OCI-LY1 (cell line): ENCODE results near the gene IL26.

Source experiments
- H2AFZ ChIP-seq: fragments of 200-600 bp; sonication (generic), shearing (Covaris generic); 2 replicates; pipeline ENCODE4 v1.6.0; 2014; ENCODE audit warnings: antibody characterized with exemption, mild to moderate bottlenecking, low read length
- H3F3A ChIP-seq: fragments of 200-600 bp; sonication (generic), shearing (Covaris generic); 2 replicates; pipeline ENCODE4 v1.6.0; 2014; ENCODE audit warnings: mild to moderate bottlenecking, antibody characterized with exemption, low read length, moderate library complexity; ENCODE audit not compliant: insufficient read depth
- H3K27ac ChIP-seq: fragments of 200-600 bp; sonication (generic); 2 replicates; pipeline ENCODE4 v1.5.1; 2014; ENCODE audit warnings: low read length, mixed run types, mild to moderate bottlenecking, low read depth; ENCODE audit not compliant: poor library complexity, severe bottlenecking
- H3K27me3 ChIP-seq: fragments of 200-600 bp; sonication (generic); 2 replicates; pipeline ENCODE4 v1.6.0; 2014; ENCODE audit warnings: antibody characterized with exemption, mild to moderate bottlenecking, low read length, moderate library complexity; ENCODE audit not compliant: insufficient read depth
- H3K36me3 ChIP-seq: fragments of 200-600 bp; sonication (generic); 2 replicates; pipeline ENCODE4 v1.6.1; 2014; ENCODE audit warnings: mild to moderate bottlenecking, antibody characterized with exemption, low read length, moderate library complexity, mixed read lengths; ENCODE audit not compliant: insufficient read depth
- H3K4me1 ChIP-seq: fragments of 200-600 bp; sonication (generic); 2 replicates; pipeline ENCODE4 v1.5.1; 2014; ENCODE audit warnings: mild to moderate bottlenecking, low read length, moderate library complexity; ENCODE audit not compliant: insufficient read depth, severe bottlenecking
- H3K4me2 ChIP-seq: fragments of 200-600 bp; sonication (generic), shearing (Covaris generic); 2 replicates; pipeline ENCODE4 v1.6.1; 2014; ENCODE audit warnings: low read length
- H3K4me3 ChIP-seq: fragments of 200-600 bp; sonication (generic); 2 replicates; pipeline ENCODE4 v1.5.1; 2014; ENCODE audit warnings: low read length, low read depth, mild to moderate bottlenecking, mixed read lengths; ENCODE audit not compliant: poor library complexity, severe bottlenecking
- H3K79me2 ChIP-seq: fragments of 200-600 bp; shearing (Covaris generic); 2 replicates; pipeline ENCODE4 v1.6.1; 2016; ENCODE audit warnings: mixed run types, low read length, mixed read lengths; ENCODE audit not compliant: insufficient read depth
- H3K9ac ChIP-seq: fragments of 200-600 bp; sonication (generic), shearing (Covaris generic); 2 replicates; pipeline ENCODE4 v1.6.1; 2014; ENCODE audit warnings: mild to moderate bottlenecking, low read length, mixed read lengths
- H3K9me2 ChIP-seq: fragments of 200-600 bp; sonication (generic), shearing (Covaris generic); 2 replicates; pipeline ENCODE4 v1.6.1; 2014; ENCODE audit warnings: low read depth, mild to moderate bottlenecking, low read length, mixed read lengths
- H3K9me3 ChIP-seq: fragments of 200-600 bp; shearing (Covaris generic); 2 replicates; pipeline ENCODE4 v1.6.1; 2014; ENCODE audit warnings: low read length, mixed read lengths
- H4K20me1 ChIP-seq: fragments of 200-600 bp; sonication (generic), shearing (Covaris generic); 2 replicates; pipeline ENCODE4 v1.6.0; 2016; ENCODE audit warnings: mild to moderate bottlenecking, low read length; ENCODE audit not compliant: insufficient read depth
- EZH2 ChIP-seq: fragments of 200-600 bp; sonication (generic), shearing (Covaris generic); IDR thresholded peaks from 2 replicates; pipeline ENCODE4 v1.8.0; 2017; ENCODE audit warnings: borderline replicate concordance, mixed run types, mild to moderate bottlenecking, antibody characterized with exemption, low read length, moderate library complexity, mixed read lengths
- TF ChIP-seq, protein P1 (sequence below): fragments of 200-600 bp; sonication (generic), shearing (Covaris generic); IDR thresholded peaks from 2 replicates; pipeline ENCODE4 v1.5.1; 2017; ENCODE audit warnings: mild to moderate bottlenecking, antibody characterized with exemption, low read length, moderate library complexity, mixed read lengths

Gene IL26

DNA sequence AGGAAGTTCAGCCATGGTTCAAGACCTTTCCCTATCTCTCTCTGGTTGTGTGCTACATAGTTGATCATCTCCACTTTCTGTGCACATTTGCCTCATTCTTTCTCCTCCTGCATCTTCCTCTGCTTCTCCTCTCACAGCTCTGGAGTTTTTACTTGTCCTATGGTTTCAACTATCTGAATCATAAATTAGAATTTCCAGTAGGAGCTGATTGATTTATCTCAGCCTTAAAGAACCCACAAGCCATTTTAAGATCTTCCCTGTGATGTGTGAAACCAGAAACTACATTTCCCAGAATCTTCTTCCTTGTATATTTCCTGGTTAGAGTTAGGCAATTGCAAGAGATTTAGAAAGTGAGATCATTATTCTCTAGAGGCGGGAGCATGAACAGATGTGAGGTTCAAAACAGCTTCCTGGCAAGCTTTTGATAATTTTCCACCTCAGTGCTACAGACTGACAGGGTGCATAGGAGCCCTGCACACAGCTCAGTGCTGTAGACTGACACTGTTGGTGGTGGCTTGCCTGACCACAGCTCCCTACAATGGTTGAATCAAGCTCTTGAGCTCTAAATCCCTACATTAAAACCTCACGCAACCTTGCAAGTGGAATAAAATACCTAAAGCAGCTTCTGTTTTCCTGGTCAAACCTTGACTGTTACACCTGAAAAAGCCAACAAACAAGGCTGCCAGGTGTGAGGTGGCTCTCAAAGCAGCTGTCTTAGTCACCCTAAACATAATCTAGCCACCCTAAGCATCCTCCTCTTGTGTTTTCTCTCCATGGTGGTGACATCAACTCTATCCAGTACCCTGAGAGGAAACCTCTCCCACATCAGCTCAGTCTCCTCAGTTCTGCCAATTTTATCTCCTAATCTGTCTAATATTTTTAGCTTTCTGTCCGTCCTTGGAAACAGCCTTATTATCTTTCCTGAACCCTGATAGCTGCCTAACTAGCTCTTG lies 44.5 kb downstream of the IL26 start:
- H3K27ac ChIP-seq: no peak overlapping the region
- H3K4me2 ChIP-seq: no peak overlapping the region
- no peaks in the 10 kb centered on the region for H4K20me1 ChIP-seq
- no peaks in the 10 kb centered on the region for H3K9me2 ChIP-seq
- H2AFZ ChIP-seq: no peak overlapping the region
- TF ChIP-seq, protein P1, sequence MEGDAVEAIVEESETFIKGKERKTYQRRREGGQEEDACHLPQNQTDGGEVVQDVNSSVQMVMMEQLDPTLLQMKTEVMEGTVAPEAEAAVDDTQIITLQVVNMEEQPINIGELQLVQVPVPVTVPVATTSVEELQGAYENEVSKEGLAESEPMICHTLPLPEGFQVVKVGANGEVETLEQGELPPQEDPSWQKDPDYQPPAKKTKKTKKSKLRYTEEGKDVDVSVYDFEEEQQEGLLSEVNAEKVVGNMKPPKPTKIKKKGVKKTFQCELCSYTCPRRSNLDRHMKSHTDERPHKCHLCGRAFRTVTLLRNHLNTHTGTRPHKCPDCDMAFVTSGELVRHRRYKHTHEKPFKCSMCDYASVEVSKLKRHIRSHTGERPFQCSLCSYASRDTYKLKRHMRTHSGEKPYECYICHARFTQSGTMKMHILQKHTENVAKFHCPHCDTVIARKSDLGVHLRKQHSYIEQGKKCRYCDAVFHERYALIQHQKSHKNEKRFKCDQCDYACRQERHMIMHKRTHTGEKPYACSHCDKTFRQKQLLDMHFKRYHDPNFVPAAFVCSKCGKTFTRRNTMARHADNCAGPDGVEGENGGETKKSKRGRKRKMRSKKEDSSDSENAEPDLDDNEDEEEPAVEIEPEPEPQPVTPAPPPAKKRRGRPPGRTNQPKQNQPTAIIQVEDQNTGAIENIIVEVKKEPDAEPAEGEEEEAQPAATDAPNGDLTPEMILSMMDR: no peak
- no peak for TF ChIP-seq EZH2
- H3K27me3 ChIP-seq: no peaks in the 10 kb centered on the region
- H3K9me3 ChIP-seq: no peaks in the 10 kb centered on the region
- no peaks in the 10 kb centered on the region for H3K79me2 ChIP-seq
- H3K9ac ChIP-seq: no peak overlapping the region
- H3K4me3 ChIP-seq: no peak overlapping the region
- H3F3A ChIP-seq: no peaks in the 10 kb centered on the region
- no peaks in the 10 kb centered on the region for H3K36me3 ChIP-seq
- H3K4me1 ChIP-seq: peaks cover 9% of the 10 kb centered on the region

DNA sequence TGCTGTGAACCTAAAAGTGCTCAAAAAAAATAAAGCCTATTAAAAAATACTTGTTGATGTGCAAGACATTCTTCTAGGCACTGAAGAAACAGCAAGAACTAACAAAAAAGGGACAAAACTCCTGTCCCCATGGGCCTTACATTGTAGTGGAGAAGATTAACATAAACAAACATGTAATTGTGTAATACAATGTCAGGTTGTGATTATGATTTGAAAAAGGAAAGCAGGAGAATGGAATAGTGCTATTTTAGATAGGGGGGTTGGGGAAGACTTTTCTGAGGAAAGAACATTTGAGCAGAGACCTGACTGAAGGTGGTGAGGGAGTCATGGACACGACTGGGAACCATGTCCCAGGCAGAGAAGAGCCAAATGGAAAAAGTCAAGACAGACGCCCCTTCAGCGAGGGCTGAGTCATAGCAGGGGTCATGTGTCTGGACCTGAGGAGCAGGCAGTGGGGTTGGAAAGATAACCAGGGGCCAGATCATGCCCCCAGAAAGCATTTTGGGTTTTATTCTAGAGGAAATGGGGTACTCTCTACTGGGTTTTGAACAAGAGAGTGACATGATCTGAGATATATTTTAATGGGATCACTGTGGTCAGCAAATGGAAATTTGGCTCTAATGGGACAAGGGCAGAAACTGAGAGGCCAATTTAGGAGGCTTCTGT lies 46.7 kb downstream of the IL26 start:
- no peak overlapping the region for H3K4me2 ChIP-seq
- no peaks in the 10 kb centered on the region for H3K9me2 ChIP-seq
- H3K36me3 ChIP-seq: no peaks in the 10 kb centered on the region
- H3K4me3 ChIP-seq: no peak overlapping the region
- no peak overlapping the region for H3K27ac ChIP-seq
- no peak for TF ChIP-seq EZH2
- TF ChIP-seq, protein P1: no peak
- no peaks in the 10 kb centered on the region for H4K20me1 ChIP-seq
- no peak overlapping the region for H3K9ac ChIP-seq
- H2AFZ ChIP-seq: no peak overlapping the region
- peaks cover 15% of the 10 kb centered on the region for H3K4me1 ChIP-seq
- H3K79me2 ChIP-seq: no peaks in the 10 kb centered on the region
- H3F3A ChIP-seq: no peaks in the 10 kb centered on the region
- H3K27me3 ChIP-seq: no peaks in the 10 kb centered on the region
- no peaks in the 10 kb centered on the region for H3K9me3 ChIP-seq

- Histone ChIP-seq H3F3A (no peaks in the 10 kb centered on the region), H3K9me2 (no peaks in the 10 kb centered on the region), H3K4me2 (no peak overlapping the region), H2AFZ (no peak overlapping the region), H4K20me1 (no peaks in the 10 kb centered on the region), H3K79me2 (no peaks in the 10 kb centered on the region), H3K4me1 (peaks cover 15% of the 10 kb centered on the region), H3K4me3 (no peak overlapping the region), H3K9ac (no peak overlapping the region), H3K27me3 (no peaks in the 10 kb centered on the region), H3K27ac (no peak overlapping the region), H3K9me3 (no peaks in the 10 kb centered on the region), H3K36me3 (no peaks in the 10 kb centered on the region)
- TF ChIP-seq EZH2: no peak
- TF ChIP-seq, protein P1: no peak
These were observed 47.4 kb downstream of the IL26 start for GRCh38 chr12:68178184-68178583.
